ENCODE measurements around the gene GOLGA8S. TPM values are rescaled to one million over a fixed set of nuclear protein-coding genes. Genes with fewer than 3 reads are reported as not detected.
"Not testable (repeated sequence)": the region's sequence is repeated elsewhere in the genome, so short reads cannot be mapped to it uniquely, and the experiment has no call there.

Gene GOLGA8S
- polyA plus RNA-seq, 3 donors = 0.06 to 0.34 (median 0.18) TPM

GRCh38 chr15:23395030-23395692, 40.6 kb downstream of the GOLGA8S start:
- 57 to 74% (median 71%) methylated on average over 15 of the region's 15 CpGs for WGBS, 3 donors
- H3K27ac ChIP-seq (ENCODE audit: low read depth, low read length) = no peak overlapping the region

GRCh38 chr15:23395832-23396231, 41.3 kb downstream of the GOLGA8S start:
- H3K27ac ChIP-seq (ENCODE audit: low read depth, low read length) = no peak overlapping the region
- 45 to 75% (median 74%) methylated on average over 5 of the region's 5 CpGs for WGBS, 3 donors

- no peak overlapping the region for H3K27ac ChIP-seq (ENCODE audit: low read depth, low read length)
- 61 to 70% (median 62%) methylated on average over 7 of the region's 7 CpGs for WGBS, 3 donors
Measured at GRCh38 chr15:23397779-23398178, 43.2 kb downstream of the GOLGA8S start.

GRCh38 chr15:23398357-23398756, 43.8 kb downstream of the GOLGA8S start:
- H3K27ac ChIP-seq (ENCODE audit: low read depth, low read length) = not testable (repeated sequence)
- 83 to 95% (median 92%) methylated on average over 4 of the region's 4 CpGs for WGBS, 3 donors

GRCh38 chr15:23399207-23399606, 44.7 kb downstream of the GOLGA8S start:
- H3K27ac ChIP-seq (ENCODE audit: low read depth, low read length) = not testable (repeated sequence)
- 50 to 65% (median 59%) methylated on average over 5 of the region's 5 CpGs for WGBS, 3 donors

- H3K27ac ChIP-seq (ENCODE audit: low read depth, low read length) = no peak overlapping the region
- 48 to 74% (median 72%) methylated on average over 8 of the region's 8 CpGs for WGBS, 3 donors
Measured at GRCh38 chr15:23401627-23402026, 47.1 kb downstream of the GOLGA8S start.

- 61 to 70% (median 69%) methylated on average over 2 of the region's 2 CpGs for WGBS, 3 donors
- no peak overlapping the region for H3K27ac ChIP-seq (ENCODE audit: low read depth, low read length)
Measured at GRCh38 chr15:23402140-23402539, 47.6 kb downstream of the GOLGA8S start.

GRCh38 chr15:23402544-23402943, 48.0 kb downstream of the GOLGA8S start:
- H3K27ac ChIP-seq (ENCODE audit: low read depth, low read length) = no peak overlapping the region
- 51 to 78% (median 75%) methylated on average over 5 of the region's 5 CpGs for whole genome bisulfite sequencing, 3 donors

GRCh38 chr15:23403550-23403949, 49.0 kb downstream of the GOLGA8S start:
- WGBS, 3 donors = 60 to 70% (median 65%) methylated on average over 4 of the region's 4 CpGs
- no peak overlapping the region for H3K27ac ChIP-seq (ENCODE audit: low read depth, low read length)

- WGBS, 3 donors = 69 to 88% (median 81%) methylated on average over 10 of the region's 10 CpGs
Measured at GRCh38 chr15:23411841-23412240, 57.3 kb downstream of the GOLGA8S start.

GRCh38 chr15:23412881-23413600, 58.5 kb downstream of the GOLGA8S start:
- H3K27ac ChIP-seq (ENCODE audit: low read depth, low read length) = not testable (repeated sequence)
- 70 to 84% (median 79%) methylated on average over 5 of the region's 5 CpGs for WGBS, 3 donors

More at GRCh38 chr15:23411841-23412240, 57.3 kb downstream of the GOLGA8S start:
- no peak overlapping the region for H3K27ac ChIP-seq (ENCODE audit: low read depth, low read length)

Other genes starting within 250 kb of the GOLGA8S start
- gene GOLGA6L1, start 217.9 kb upstream of the GOLGA8S start, polyA plus RNA-seq = not detected
- gene GOLGA6L26, start 20.6 kb upstream of the GOLGA8S start, polyA plus RNA-seq = not detected
- gene GOLGA6L2, start 92.5 kb downstream of the GOLGA8S start, polyA plus RNA-seq = not detected
- under 1 TPM; 0.12 to 0.45 (median 0.37) TPM for gene MKRN3, start 210.9 kb downstream of the GOLGA8S start, polyA plus RNA-seq

All from adipose tissue (tissue), 3 donors.